NCI-H1436 treated with DMSO at 0.1 percent for 48 hours (cell line): ENCODE measurements around the gene COX7A2.

Experiments
- DNase-seq: peaks from one replicate; lab custom pipeline; 2025; lab: John Stamatoyannopoulos, UW

Gene COX7A2

GRCh38 chr6:75199889-75200288 lies 43.7 kb downstream of the COX7A2 start:
- no peak for DNase-seq

DNA sequence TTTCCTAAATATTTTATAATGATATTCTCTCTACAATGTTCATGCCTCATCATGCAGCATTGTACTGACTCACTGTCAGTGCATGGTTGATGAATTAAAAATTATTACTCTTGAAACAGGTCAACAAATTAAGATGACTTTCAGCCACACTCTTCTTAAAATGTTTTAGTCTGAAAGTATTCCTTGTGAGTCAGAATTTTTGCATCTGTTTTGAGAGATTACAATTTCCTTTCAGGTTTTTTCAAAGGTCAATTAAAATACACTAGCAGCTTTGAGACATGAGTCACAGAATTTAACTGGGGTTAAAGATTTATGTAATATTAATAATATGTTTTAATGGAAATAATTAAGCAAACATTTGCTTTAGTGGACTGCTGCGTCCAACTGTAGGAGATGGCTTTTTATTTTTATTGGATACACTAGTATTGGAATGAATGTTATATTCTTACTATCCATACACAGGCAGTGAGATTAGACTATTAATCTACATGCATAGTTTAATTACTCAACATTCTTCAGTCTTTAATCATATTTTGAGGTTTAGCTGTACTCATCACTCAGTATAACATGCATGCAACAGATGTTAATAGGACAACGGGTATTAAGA lies 47.4 kb downstream of the COX7A2 start:
- DNase-seq, result no peak

DNA sequence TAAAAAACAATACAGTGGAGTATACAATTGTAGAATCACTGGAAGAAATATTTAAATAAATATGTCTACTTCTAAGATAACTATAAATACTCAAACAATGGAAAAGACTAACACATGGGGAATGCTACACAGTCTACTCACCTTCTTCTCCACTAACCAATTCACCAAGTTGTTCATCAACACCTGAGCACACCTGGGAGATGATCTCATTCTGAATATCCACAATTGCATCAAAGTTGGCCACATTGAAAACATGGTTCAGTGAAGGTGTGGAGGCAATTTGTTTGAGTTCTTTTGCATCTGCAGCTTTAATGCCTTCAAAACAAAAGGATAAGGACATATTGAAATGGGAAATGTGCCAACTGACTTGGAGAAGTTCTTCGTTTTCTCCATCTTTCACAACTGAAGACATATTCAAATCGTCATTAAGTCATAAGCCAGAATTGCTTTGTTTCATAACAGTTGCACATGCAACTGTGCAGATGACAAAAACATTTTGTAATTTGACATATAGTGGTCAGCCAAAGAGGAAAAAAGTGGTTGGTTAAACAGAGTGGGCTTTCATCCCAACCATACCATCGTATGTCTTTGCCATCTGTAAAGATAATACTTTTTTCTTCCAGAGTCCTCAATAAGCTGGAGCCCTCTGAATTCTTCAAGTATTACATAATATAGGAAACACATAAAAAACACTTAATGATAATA lies 55.2 kb downstream of the COX7A2 start:
- no peak for DNase-seq
